ENCODE measurements around the gene ACIN1. TPM values are rescaled to one million over a fixed set of nuclear protein-coding genes. Genes with fewer than 3 reads are reported as not detected.
A peak's percentile ranks its signal among the peaks of the same experiment; 100 is the strongest.
"Not testable (repeated sequence)": the region's sequence is repeated elsewhere in the genome, so short reads cannot be mapped to it uniquely, and the experiment has no call there.

ACIN1 gene
- total RNA-seq, 3 donors from 2014 or later (not counting 1 experiment from before 2014, with no cell fraction given), result 321 to 395 (median 347) TPM

GRCh38 chr14:23015618-23016017 is 79.3 kb downstream of the ACIN1 start:
- intact Hi-C loops (cut with micrococcal nuclease), result no loop called here
- Histone ChIP-seq H3K9me3 (ENCODE audit: control insufficient read depth, insufficient read depth, low read length) (no peaks in the 10 kb centered on the region), H3K36me3 (ENCODE audit: control insufficient read depth, insufficient read depth, low read length) (no peaks in the 10 kb centered on the region), H3K27me3 (ENCODE audit: control insufficient read depth, insufficient read depth, low read length) (no peaks in the 10 kb centered on the region), H3K4me1 (ENCODE audit: control insufficient read depth, insufficient read depth, low read length) (no peaks in the 10 kb centered on the region), H3K27ac (ENCODE audit: low read length) (no peak overlapping the region), H3K4me3 (ENCODE audit: low read length) (no peak overlapping the region)
- no peaks in the 10 kb centered on the region for H3K9me3 Mint-ChIP-seq
- ATAC-seq (no peak), DNase-seq (no peak)
- H3K36me3 Mint-ChIP-seq, result no peaks in the 10 kb centered on the region
- no peak overlapping the region for H3K4me3 Mint-ChIP-seq
- TF ChIP-seq, protein P1, sequence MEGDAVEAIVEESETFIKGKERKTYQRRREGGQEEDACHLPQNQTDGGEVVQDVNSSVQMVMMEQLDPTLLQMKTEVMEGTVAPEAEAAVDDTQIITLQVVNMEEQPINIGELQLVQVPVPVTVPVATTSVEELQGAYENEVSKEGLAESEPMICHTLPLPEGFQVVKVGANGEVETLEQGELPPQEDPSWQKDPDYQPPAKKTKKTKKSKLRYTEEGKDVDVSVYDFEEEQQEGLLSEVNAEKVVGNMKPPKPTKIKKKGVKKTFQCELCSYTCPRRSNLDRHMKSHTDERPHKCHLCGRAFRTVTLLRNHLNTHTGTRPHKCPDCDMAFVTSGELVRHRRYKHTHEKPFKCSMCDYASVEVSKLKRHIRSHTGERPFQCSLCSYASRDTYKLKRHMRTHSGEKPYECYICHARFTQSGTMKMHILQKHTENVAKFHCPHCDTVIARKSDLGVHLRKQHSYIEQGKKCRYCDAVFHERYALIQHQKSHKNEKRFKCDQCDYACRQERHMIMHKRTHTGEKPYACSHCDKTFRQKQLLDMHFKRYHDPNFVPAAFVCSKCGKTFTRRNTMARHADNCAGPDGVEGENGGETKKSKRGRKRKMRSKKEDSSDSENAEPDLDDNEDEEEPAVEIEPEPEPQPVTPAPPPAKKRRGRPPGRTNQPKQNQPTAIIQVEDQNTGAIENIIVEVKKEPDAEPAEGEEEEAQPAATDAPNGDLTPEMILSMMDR (IDR thresholded peaks at IDR 0.05), result no peak
- H3K27ac Mint-ChIP-seq, result no peak overlapping the region
- no peaks in the 10 kb centered on the region for H3K4me1 Mint-ChIP-seq
- 76% methylated on average over 4 of the region's 4 CpGs for WGBS (ENCODE audit: insufficient coverage)
- no peaks in the 10 kb centered on the region for H3K27me3 Mint-ChIP-seq (ENCODE audit: low read depth in 2 of 2)

DNA sequence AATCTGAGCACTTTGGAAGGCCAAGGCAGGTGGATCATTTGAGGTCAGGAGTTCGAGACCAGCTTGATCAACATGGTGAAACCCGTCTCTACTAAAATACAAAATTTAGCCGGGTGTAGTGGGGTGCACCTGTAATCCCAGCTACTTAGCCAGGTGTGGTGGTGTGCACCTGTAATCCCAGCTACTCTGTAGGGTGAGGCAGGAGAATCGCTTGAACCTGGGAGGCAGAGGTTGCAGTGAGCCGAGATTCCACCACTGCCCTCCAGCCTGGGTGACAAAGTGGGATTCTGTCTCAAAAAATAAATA is 81.2 kb downstream of the ACIN1 start:
- H3K27me3 Mint-ChIP-seq (ENCODE audit: low read depth in 2 of 2); H3K27ac ChIP-seq (ENCODE audit: low read length); H3K4me1 ChIP-seq (ENCODE audit: control insufficient read depth, insufficient read depth, low read length); H3K36me3 Mint-ChIP-seq; ATAC-seq; DNase-seq; H3K4me3 Mint-ChIP-seq; H3K4me3 ChIP-seq (ENCODE audit: low read length); H3K9me3 Mint-ChIP-seq; H3K9me3 ChIP-seq (ENCODE audit: control insufficient read depth, insufficient read depth, low read length); H3K36me3 ChIP-seq (ENCODE audit: control insufficient read depth, insufficient read depth, low read length); H3K27me3 ChIP-seq (ENCODE audit: control insufficient read depth, insufficient read depth, low read length); intact Hi-C loops (cut with micrococcal nuclease); H3K27ac Mint-ChIP-seq: not testable (repeated sequence)
- H3K4me1 Mint-ChIP-seq, result peaks cover 10 to 19% of the 10 kb centered on the region in 2 donors
- 95% methylated on average over 4 of the region's 5 CpGs for WGBS (ENCODE audit: insufficient coverage)

GRCh38 chr14:23013054-23013748 is 81.7 kb downstream of the ACIN1 start:
- TF ChIP-seq, protein P1 (IDR thresholded peaks at IDR 0.05), result no peak
- no peak for ATAC-seq
- H3K27me3 Mint-ChIP-seq (ENCODE audit: low read depth in 2 of 2), result no peaks in the 10 kb centered on the region
- peaks cover 13 to 22% of the 10 kb centered on the region in 2 donors for H3K4me1 Mint-ChIP-seq
- H3K27me3 ChIP-seq (ENCODE audit: control insufficient read depth, insufficient read depth, low read length), result no peaks in the 10 kb centered on the region
- peaks cover 7% of the 10 kb centered on the region for H3K4me1 ChIP-seq (ENCODE audit: control insufficient read depth, insufficient read depth, low read length)
- H3K36me3 Mint-ChIP-seq, result no peaks in the 10 kb centered on the region
- whole genome bisulfite sequencing (ENCODE audit: insufficient coverage), result 95% methylated on average over 6 of the region's 6 CpGs
- H3K9me3 Mint-ChIP-seq, result no peaks in the 10 kb centered on the region
- H3K36me3 ChIP-seq (ENCODE audit: control insufficient read depth, insufficient read depth, low read length), result no peaks in the 10 kb centered on the region
- no peaks in the 10 kb centered on the region for H3K9me3 ChIP-seq (ENCODE audit: control insufficient read depth, insufficient read depth, low read length)
- intact Hi-C loops (cut with micrococcal nuclease), result no loop called here
- H3K4me3 Mint-ChIP-seq, result no peak overlapping the region
- no peak for DNase-seq
- H3K27ac Mint-ChIP-seq, result peak overlapping the region in 1 of 2 donors; percentile 29
- H3K27ac ChIP-seq (ENCODE audit: low read length), result no peak overlapping the region
- no peak overlapping the region for H3K4me3 ChIP-seq (ENCODE audit: low read length)

DNA sequence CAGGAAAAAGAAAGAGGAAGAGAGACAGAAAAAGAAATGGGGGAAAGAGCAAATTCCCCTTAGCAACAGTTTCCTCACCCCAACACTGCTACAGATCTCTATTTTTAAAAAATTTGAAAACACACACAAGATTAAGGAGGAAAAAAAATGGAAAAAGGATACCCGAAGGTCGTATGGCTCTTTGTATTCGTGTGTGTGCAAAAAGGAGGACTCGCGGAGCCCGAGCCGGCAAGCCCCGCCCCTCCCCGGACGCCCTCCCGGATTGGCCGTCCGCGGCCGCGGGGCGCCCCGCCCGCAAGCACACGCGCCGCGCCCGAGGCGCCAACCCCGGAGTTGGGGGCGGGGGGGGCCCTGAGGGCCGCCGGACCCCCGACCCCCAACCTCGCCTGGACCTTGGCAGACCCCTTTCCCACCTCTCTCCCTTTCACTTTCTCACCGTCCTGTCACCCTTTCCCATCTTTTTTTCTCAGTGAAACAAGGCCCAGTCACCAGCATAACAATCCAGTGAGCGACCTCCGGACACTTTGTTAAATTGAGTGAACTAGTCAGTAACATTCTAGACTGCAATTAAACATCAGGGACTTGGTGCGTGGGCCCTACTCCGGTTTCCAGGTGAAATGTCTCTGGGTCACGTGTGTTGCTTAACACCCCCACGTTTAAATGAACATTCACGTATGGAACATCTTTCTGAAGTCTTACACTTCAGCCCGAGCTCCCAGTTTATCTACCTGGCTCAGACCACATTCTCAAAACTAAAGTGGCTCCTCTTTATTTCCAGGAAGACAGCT is 84.8 kb downstream of the ACIN1 start, which contains the start of gene C14orf93:
Gene C14orf93, minus strand, starts transcription at position 205 of the 788 bp plus-strand sequence. CDS start 11,120 bp downstream, outside the sequence.
- Histone ChIP-seq H3K4me3 (ENCODE audit: low read length) (peak within 1 kb of the TSS; percentile 66), H3K36me3 (ENCODE audit: control insufficient read depth, insufficient read depth, low read length) (no peaks in the 10 kb centered on the region), H3K9me3 (ENCODE audit: control insufficient read depth, insufficient read depth, low read length) (no peaks in the 10 kb centered on the region), H3K27ac (ENCODE audit: low read length) (peak within 1 kb of the TSS; percentile 66), H3K4me1 (ENCODE audit: control insufficient read depth, insufficient read depth, low read length) (peaks cover 23% of the 10 kb centered on the region), H3K27me3 (ENCODE audit: control insufficient read depth, insufficient read depth, low read length) (no peaks in the 10 kb centered on the region)
- peak within 1 kb of the TSS; percentile 97 to 98 for H3K27ac Mint-ChIP-seq
- peak; percentile 32 to 35 (median 34) for ATAC-seq
- intact Hi-C loops (cut with micrococcal nuclease), result loop anchor here (5.0 kb wide), 1 partner anchor 47 kb away; the partner anchor contains the start of gene CDH24
- 4% methylated on average over 40 of the region's 40 CpGs for WGBS (ENCODE audit: insufficient coverage)
- TF ChIP-seq, protein P1 (IDR thresholded peaks at IDR 0.05), result no peak
- H3K4me3 Mint-ChIP-seq, result peak within 1 kb of the TSS; percentile 95
- peaks cover 30 to 38% of the 10 kb centered on the region in 2 donors for H3K4me1 Mint-ChIP-seq
- no peaks in the 10 kb centered on the region for H3K27me3 Mint-ChIP-seq (ENCODE audit: low read depth in 2 of 2)
- peak; percentile 73 to 85 for DNase-seq
- H3K9me3 Mint-ChIP-seq, result no peaks in the 10 kb centered on the region
- H3K36me3 Mint-ChIP-seq, result no peaks in the 10 kb centered on the region
